Astrocyte of the spinal cord (primary cell): Measurements from ENCODE around the gene OPA1.

Experiments
- DNase-seq: peaks from one replicate; pipeline ENCODE4 v3.0.0; 2011; ENCODE audit warnings: low read depth, low spot score
- H3K4me3 ChIP-seq: 2 replicates; pipeline ENCODE4 v1.5.1; 2011; ENCODE audit warnings: low read depth, mild to moderate bottlenecking, low read length, moderate library complexity
- in situ Hi-C: cut with HindIII; loops from 2 replicates; pipeline ENCODE4 v1.10.0; 2017; ENCODE audit warnings: low sequenced_read_pairs
- TF ChIP-seq, protein P1 (sequence below): IDR thresholded peaks from 2 replicates; pipeline ENCODE4 v1.5.1; 2012; ENCODE audit warnings: low read depth, mild to moderate bottlenecking, low read length, inconsistent platforms

The OPA1 gene

DNA sequence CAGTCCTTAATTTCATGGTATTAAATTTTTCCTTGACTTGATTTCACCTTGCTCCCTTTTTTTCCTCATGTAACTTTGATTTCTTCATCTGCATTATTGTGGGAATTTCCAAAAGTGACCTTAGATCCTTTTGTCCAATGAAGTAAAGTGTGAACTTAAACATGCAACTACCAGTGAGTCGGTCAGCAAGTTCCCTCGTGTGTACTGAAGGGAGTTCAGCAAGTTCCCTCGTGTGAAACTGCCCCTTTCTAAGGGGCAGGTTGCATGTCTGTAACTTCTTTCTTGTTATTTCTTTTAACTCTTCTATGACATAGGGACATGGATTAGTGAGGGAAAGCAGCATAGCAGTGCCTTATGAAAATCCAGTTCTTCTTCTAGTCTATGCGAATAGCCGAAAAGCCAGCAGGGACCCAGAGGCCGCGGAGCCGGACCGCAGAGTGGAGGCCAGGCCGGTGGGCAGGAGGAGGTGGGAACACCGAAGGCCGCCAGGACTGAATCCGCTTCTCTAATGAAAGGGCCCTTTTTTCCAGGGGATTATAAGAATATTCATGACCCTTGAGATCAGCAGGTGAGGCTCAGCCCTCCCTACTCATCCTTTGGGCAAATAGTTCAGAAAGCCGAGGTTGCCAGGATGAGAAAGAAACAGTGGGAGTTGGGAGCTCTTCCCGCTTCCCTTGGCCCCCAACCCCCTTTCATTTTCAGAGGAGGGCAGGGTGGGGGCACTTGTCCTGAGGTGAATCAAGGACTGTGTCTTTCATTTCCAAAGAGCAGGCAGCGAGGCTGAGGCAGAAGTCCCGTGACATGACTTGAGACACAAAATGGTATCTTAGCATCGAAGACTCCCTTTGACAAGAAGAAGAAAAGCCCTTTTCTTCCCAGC, 117.5 kb downstream of the OPA1 start:
- TF ChIP-seq, protein P1, sequence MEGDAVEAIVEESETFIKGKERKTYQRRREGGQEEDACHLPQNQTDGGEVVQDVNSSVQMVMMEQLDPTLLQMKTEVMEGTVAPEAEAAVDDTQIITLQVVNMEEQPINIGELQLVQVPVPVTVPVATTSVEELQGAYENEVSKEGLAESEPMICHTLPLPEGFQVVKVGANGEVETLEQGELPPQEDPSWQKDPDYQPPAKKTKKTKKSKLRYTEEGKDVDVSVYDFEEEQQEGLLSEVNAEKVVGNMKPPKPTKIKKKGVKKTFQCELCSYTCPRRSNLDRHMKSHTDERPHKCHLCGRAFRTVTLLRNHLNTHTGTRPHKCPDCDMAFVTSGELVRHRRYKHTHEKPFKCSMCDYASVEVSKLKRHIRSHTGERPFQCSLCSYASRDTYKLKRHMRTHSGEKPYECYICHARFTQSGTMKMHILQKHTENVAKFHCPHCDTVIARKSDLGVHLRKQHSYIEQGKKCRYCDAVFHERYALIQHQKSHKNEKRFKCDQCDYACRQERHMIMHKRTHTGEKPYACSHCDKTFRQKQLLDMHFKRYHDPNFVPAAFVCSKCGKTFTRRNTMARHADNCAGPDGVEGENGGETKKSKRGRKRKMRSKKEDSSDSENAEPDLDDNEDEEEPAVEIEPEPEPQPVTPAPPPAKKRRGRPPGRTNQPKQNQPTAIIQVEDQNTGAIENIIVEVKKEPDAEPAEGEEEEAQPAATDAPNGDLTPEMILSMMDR = no peak
- in situ Hi-C loops = no loop called here
- no peak overlapping the region for H3K4me3 ChIP-seq
- no peak for DNase-seq

DNA sequence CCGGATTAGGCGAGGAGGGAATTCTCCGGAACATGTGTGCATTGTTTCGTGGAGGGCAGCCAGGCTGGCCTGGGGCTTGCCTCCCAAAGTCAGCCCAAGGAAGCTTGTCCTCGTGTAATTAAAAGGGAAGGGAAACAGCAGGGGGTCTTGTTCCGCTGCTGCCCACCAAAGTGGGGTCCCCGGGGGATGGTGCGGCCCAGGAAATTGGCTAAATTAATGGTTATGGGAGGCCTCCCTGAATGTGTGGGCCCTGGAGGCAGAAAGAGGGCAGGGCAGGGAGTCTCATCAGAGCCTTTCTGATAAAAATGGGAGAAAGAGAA, 118.1 kb downstream of the OPA1 start:
- in situ Hi-C loops = no loop called here
- TF ChIP-seq, protein P1 = no peak
- H3K4me3 ChIP-seq = no peak overlapping the region
- DNase-seq = no peak

- H3K4me3 ChIP-seq = no peak overlapping the region
- DNase-seq = no peak
- TF ChIP-seq, protein P1 = no peak
- in situ Hi-C loops = no loop called here
These were observed 118.5 kb downstream of the OPA1 start for GRCh38 chr3:193711523-193711963.

DNA sequence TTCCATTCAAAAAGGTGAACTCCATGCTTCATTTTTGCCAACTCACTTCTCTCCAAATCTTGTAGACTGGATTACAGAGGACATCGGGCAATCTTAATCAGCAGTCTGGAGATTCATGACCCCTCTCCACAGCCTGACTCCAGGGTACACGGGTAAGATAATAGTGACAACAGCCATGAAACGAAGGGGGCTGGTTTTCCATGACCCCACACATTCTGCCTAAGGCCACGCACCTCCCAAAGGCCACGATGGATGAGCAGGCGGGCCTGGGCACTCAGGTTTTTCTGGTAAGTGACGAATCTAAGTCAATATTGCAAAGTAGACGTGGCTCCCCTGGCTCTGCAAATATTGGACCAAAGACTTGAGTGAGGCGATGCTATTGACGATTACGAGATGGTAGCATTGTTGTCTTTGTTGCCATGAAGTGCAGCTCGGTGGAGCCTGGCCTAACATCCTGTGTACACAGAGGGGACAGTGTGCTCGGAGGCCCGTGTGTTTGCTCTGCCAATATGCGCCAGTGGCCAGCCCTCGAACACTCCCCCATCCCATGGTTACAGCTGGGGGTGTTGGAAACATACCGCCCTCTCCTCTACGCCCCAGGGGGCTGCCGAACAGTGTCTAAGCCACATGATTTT, 119.1 kb downstream of the OPA1 start:
- in situ Hi-C loops = no loop called here

DNA sequence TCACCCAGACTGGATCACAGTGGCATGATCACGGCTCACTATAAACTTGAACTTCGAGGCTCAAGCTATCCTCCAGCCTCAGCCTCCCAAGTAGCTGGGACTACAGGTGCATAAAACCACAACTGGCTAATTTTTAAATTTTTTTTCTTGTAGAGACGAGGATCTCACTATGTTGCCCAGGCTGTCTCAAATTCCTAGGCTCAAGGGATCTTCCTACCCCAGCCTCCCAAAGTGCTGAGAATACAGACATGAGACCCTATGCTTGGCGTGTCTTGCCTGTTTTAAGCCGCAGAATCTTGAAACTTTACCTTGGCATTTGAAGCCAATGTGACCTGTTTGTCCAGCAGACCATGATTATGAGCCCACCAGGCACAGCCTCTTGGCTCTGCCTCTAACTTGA, 119.9 kb downstream of the OPA1 start:
- no peak for DNase-seq
- in situ Hi-C loops = no loop called here
- no peak overlapping the region for H3K4me3 ChIP-seq
- TF ChIP-seq, protein P1 = no peak

More for the DNA sequence above, 119.1 kb downstream of the OPA1 start:
- DNase-seq = no peak
- TF ChIP-seq, protein P1 = no peak
- H3K4me3 ChIP-seq = no peak overlapping the region

GRCh38 chr3:193714523-193715137, 121.6 kb downstream of the OPA1 start:
- TF ChIP-seq, protein P1 = no peak
- in situ Hi-C loops = no loop called here
- DNase-seq = no peak
- no peak overlapping the region for H3K4me3 ChIP-seq
